Measurements from ENCODE around the gene NOD1. TPM values are rescaled to one million over a fixed set of nuclear protein-coding genes. Genes with fewer than 3 reads are reported as not detected.
"Not testable (repeated sequence)": the region's sequence is repeated elsewhere in the genome, so short reads cannot be mapped to it uniquely, and the experiment has no call there.

The NOD1 gene
- total and polyA plus RNA-seq, 8 donors = 1.9 to 9.9 (median 3.3) TPM

DNA sequence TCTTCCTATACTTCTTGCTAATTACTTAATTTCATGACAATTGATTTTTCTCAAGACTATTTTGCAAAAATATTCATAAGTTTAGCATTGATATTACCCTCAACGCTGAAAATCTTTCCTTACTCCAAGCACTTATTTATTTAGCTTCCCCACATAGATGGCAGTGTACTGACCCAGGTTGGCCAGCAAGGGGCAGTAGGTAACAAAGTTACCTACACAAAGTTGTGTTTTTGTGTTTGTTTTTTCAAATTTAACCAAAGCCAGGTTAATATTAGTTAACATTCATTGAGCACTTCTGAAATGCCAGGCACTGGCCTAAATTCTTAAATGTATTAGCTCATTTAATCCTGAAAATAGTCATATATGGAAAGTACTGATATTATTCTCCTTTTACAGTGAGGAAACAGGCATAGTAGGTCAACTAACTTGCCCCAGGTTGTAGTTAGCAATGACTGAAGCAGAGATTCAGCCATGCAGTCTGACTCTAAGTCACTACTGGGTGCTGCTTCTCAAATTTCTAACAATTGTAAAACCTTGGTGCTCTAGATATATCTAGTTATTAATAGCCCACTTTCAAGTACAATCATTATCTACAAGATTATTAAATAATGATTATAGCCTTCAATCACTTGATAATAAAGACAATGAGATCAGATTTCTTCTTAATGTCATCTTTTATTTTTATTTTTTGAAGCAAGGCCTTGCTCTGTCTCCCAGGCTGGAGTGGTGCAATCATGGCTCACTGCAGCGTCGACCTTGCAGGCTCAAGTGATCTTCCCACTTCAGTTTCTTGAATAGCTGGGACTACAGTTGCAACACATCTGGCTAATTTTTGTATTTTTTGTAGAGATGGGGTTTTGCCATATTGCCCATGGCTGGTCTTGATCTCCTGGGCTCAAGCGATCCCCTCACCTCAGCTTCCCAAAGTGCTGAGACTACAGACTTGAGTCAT is 31.8 kb upstream of the NOD1 start:
- no peak overlapping the region for H3K4me3 ChIP-seq
- H3K36me3 ChIP-seq = no peaks in the 10 kb centered on the region
- DNase-seq (peak in 1 of 6 donors; percentile 37), ATAC-seq (peak; percentile 76 to 93 (median 88)), FAIRE-seq (no peak)
- intact Hi-C loops (cut with DNase I) = no loop called here
- H3K9me3 ChIP-seq = no peaks in the 10 kb centered on the region
- peaks cover 0 to 9% (median 0%) of the 10 kb centered on the region in 3 donors for H3K4me1 ChIP-seq
- 69 to 70% methylated on average over 4 of the region's 4 CpGs for WGBS, 2 donors
- H3K27me3 ChIP-seq = no peaks in the 10 kb centered on the region
- H3K27ac ChIP-seq = peak overlapping the region in 2 of 4 donors; percentile 21 to 33
- TF ChIP-seq, protein P1, sequence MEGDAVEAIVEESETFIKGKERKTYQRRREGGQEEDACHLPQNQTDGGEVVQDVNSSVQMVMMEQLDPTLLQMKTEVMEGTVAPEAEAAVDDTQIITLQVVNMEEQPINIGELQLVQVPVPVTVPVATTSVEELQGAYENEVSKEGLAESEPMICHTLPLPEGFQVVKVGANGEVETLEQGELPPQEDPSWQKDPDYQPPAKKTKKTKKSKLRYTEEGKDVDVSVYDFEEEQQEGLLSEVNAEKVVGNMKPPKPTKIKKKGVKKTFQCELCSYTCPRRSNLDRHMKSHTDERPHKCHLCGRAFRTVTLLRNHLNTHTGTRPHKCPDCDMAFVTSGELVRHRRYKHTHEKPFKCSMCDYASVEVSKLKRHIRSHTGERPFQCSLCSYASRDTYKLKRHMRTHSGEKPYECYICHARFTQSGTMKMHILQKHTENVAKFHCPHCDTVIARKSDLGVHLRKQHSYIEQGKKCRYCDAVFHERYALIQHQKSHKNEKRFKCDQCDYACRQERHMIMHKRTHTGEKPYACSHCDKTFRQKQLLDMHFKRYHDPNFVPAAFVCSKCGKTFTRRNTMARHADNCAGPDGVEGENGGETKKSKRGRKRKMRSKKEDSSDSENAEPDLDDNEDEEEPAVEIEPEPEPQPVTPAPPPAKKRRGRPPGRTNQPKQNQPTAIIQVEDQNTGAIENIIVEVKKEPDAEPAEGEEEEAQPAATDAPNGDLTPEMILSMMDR (IDR thresholded peaks at IDR 0.05) = peak; percentile 35 to 87 (median 74)

GRCh38 chr7:30509171-30509857 is 30.7 kb upstream of the NOD1 start:
- FAIRE-seq; H3K4me1 ChIP-seq; H3K9me3 ChIP-seq; intact Hi-C loops (cut with DNase I); DNase-seq; H3K27me3 ChIP-seq; H3K36me3 ChIP-seq; H3K4me3 ChIP-seq; ATAC-seq: not testable (repeated sequence)
- WGBS, 2 donors = 25 to 27% methylated on average over 9 of the region's 9 CpGs
- peak overlapping the region in 2 of 4 donors; percentile 24 to 41 for H3K27ac ChIP-seq

GRCh38 chr7:30507346-30507900 is 28.8 kb upstream of the NOD1 start:
- DNase-seq; FAIRE-seq; H3K9me3 ChIP-seq; intact Hi-C loops (cut with DNase I); ATAC-seq; H3K27ac ChIP-seq; H3K36me3 ChIP-seq; H3K4me3 ChIP-seq; H3K27me3 ChIP-seq: not testable (repeated sequence)
- 90 to 94% methylated on average over 9 of the region's 9 CpGs for WGBS, 2 donors
- peaks cover 3 to 18% (median 5%) of the 10 kb centered on the region in 3 donors for H3K4me1 ChIP-seq

DNA sequence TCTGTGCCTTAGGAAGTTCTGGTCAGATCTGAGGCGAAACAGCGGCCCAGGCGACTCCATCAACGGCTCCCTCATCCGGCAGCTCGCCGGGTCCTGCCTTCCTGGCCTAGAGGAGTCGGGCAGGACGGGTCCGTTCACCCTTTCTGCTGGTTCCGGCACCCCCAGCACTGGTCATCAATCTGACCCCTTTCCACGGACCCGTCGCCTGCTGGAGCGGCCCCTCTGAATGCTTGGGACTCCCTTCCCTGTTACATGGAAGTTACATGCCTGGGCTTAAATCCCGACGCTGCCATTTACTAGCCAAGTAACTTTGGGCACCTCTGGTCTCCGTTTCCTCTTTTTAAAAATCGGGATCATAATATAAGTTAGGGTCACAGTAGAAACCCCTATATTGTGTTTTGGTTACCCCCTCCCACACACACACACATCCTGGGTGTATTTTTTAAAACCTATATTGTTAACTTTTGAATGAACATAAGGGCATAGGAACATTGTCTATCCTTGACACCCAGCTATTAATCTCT is 26.7 kb upstream of the NOD1 start:
- H3K27ac ChIP-seq = peak overlapping the region; percentile 13 to 78 (median 74)
- TF ChIP-seq, protein P1 (IDR thresholded peaks at IDR 0.05) = no peak
- intact Hi-C loops (cut with DNase I) = no loop called here
- no peaks in the 10 kb centered on the region for H3K36me3 ChIP-seq
- no peaks in the 10 kb centered on the region for H3K9me3 ChIP-seq
- 6 to 8% methylated on average over 19 of the region's 19 CpGs for WGBS, 2 donors
- peak; percentile 30 to 40 (median 36) for ATAC-seq
- DNase-seq = no peak
- no peak for FAIRE-seq
- no peaks in the 10 kb centered on the region for H3K27me3 ChIP-seq
- peak overlapping the region; percentile 45 to 97 (median 73) for H3K4me3 ChIP-seq
- H3K4me1 ChIP-seq = peaks cover 3 to 20% (median 5%) of the 10 kb centered on the region in 3 donors

DNA sequence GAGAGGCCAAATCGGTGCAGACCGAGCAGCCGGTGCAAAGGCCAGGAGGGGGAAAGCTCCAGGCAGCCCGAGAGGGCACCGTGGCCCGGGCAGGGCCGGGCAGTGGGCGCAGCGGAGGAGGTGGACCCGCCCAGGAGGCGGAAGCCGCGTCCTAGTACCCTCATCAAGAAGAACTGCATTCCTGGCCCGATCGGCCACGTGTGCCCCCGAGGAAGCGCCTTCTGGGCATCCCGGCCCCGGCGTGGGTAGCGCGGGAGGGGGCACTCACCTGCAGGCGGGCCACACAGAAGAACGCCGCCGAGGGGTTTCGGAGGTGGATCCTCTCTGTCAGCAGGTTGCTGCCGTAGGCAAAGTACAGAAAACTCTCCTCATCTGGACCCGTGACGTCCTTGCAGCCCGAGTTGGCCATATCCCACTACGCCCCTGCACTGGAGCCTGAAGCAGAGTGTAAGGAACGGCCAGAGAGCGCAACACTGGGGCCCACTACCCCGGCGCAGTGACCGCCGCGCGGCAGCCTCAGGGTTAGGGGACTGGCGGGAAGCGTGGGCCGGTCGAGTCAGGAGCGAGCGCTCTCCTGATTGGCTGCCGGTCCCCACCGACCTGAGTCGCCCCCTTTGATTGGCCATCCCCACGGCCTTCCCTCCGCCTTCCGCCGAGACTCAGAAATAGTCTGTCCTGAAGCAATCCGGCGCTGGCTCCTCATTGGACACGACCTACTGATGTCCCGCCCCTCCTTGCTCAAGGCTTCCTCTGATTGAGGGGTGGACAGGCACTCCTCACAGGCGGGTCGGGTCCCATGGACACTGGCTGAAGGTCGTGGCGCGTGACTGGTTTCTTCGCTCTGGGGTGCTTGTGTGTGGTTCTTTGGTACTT is 26.0 kb upstream of the NOD1 start, which contains the start of gene GGCT:
GGCT (minus strand) TSS at position 529 of the 873 bp plus-strand sequence; CDS start at position 409, 120 bp downstream.
- peak; percentile 92 to 99 (median 98) for DNase-seq
- WGBS, 2 donors = 0% methylated on average over 62 to 64 of the region's 64 CpGs
- TF ChIP-seq, protein P1 (IDR thresholded peaks at IDR 0.05) = no peak
- Histone ChIP-seq H3K4me1 (peaks cover 3 to 13% (median 5%) of the 10 kb centered on the region in 3 donors), H3K27me3 (no peaks in the 10 kb centered on the region), H3K9me3 (no peaks in the 10 kb centered on the region), H3K36me3 (no peaks in the 10 kb centered on the region), H3K4me3 (peak within 1 kb of the TSS; percentile 62 to 97 (median 90)), H3K27ac (peak within 1 kb of the TSS; percentile 32 to 78 (median 74))
- peak; percentile 96 to 99 (median 98) for ATAC-seq
- intact Hi-C loops (cut with DNase I) = no loop called here
- FAIRE-seq = peak; percentile 64

Measured in pancreas (tissue), 10 donors.